A549 treated with ZK216348 at 1 μM for 4 hours (cell line): Measurements from ENCODE around the gene ZMYM3. TPM values are rescaled to one million over a fixed set of nuclear protein-coding genes. Genes with fewer than 3 reads are reported as not detected.

Experiments
- total RNA-seq: library from RNA; stranded (reverse); fragments of 200-300 nt; extraction: Qiagen RNA extraction; gene quantifications from 5 replicates; pipeline ENCODE4 v1.2.3, GENCODE V29; 2022; ENCODE audit warnings: low read depth

Gene ZMYM3
- 10.7 to 15.5 TPM (median 12.8 TPM) in 5 replicates for total RNA-seq

DNA sequence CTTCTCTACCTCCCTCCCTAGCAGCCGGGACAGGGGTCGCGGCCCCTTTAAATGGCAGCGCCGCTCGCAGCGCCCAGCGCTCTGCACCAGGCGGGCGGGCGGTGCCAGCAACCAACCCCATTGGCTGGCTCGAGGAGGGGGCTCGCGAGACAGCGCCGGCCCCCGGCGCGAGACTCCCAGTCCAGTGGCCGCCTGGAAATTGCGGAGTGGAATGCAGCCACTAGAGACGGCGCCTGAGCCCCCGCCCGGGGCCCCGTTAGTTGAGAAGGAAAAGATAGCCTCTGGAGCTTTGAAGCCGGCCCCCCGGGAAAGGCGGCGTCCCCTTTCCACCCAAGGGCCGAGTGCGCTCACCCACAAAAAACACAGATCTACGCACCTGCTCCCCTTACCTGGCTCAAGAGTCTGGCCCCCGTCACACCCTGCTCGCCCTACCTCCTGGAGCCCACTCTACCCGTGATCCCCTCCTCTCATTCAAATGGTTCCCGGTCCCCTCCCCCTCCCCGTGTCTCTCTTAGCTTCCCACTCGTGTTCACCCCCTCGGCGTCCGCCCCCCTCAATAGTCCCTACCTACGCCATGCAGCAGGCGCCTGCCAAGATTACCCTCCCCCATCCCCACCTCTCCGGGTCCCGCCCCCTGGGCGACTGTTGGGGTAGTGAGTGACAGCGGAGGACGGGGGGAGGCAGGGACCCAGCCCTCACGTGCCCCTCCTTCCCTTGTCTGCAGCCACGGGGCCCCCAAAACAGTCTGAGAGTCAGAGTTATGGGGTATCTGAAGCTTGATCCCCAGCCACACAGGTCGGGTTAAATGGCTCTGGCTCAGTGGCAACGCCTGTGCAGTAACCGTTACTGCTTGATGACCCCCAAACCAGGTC lies at the start of gene ZMYM3:
Gene ZMYM3 (minus strand): TSS at position 49 of the 872 bp plus-strand sequence. CDS start 885 bp downstream, outside the sequence.

GRCh38 chrX:71301195-71301924 lies 47.4 kb upstream of the ZMYM3 start, which contains the start of gene ITGB1BP2:
ITGB1BP2 (plus strand) TSS chrX:71301750; CDS start chrX:71301807, 57 bp downstream.

DNA sequence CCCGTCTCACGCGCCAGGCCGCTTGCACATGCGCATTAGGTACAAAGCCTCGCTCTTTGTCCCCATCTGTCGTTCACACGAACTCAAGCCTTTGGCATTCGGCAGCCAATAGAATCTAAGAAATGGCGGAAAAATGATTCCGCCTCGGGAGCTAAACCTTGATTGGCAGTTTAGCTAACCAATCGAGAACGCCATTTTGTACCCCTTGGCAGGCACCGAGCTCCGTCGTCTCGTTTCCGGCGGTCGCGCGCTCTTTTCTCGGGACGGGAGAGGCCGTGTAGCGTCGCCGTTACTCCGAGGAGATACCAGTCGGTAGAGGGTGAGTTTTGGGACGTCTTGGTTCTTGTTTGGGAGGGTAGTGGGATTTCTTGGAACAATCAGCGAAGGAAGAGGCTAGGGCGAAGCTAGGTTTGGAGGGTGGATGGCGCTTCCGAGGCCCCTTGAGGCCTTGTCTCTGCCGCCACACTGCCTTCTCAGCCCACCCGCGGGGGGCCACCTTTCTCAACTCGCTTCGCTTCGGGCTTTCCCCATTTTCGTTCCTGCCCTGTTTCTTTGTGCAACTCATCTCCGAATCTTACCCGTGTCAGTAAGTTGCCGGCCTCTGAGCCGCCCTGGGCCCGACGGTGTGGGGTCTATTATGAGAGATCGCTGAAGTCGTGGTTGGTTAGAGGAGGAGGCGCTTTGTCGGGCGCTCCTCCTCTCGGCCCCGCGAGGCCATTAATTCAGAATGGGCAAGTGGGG lies 29.6 kb upstream of the ZMYM3 start, which contains the start of gene NONO:
Gene NONO (plus strand): TSS at position 233 of the 741 bp plus-strand sequence. CDS start 7,003 bp downstream, outside the sequence.

DNA sequence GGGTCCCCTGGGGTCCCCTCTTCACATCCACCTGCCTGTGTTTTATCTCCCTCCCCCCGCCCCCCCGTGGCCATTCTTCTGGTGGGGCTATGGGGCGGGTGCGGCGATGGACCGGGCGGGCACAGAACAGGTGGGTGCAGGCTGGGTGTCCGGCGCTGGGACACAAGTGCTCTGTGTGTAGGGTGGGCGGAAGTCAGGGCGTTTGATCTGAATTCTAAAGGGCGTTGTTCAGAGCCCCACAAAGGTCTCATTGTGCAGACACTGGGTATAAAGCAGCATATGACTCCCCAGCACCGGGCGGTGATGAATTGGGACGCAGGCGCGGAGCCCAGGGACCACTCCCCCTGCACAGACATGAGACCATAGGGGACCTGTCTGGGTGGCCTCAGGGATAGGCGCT lies 31.0 kb downstream of the ZMYM3 start, which contains the start of gene GJB1:
Gene GJB1 (plus strand): TSS at position 296 of the 400 bp plus-strand sequence. CDS start 484 bp downstream, outside the sequence.

Other genes with a start within 250 kb of the ZMYM3 start
- gene SNX12, start 185.8 kb downstream of the ZMYM3 start, total RNA-seq = 67.9 to 81.0 TPM (median 78.1 TPM) in 5 replicates
- 1.1 to 2.3 TPM (median 1.5 TPM) in 5 replicates for gene FOXO4, start 158.3 kb downstream of the ZMYM3 start, total RNA-seq
- gene CXorf65, start 147.4 kb downstream of the ZMYM3 start, total RNA-seq = not detected in 5 replicates
- 0.09 to 0.21 TPM (median 0.18 TPM) in 3 of 5 replicates, not detected in the others for gene IL2RG, start 142.6 kb downstream of the ZMYM3 start, total RNA-seq
- 8.3 to 14.3 TPM (median 14.0 TPM) in 5 replicates for gene MED12, start 135.5 kb downstream of the ZMYM3 start, total RNA-seq
- 0.94 to 1.4 TPM (median 1.2 TPM) in 5 replicates for gene NLGN3, start 109.3 kb downstream of the ZMYM3 start, total RNA-seq
- gene GJB1, start 30.9 kb downstream of the ZMYM3 start, total RNA-seq = 0.22 TPM in 1 of 5 replicates, not detected in the others
- gene NONO, start 29.5 kb upstream of the ZMYM3 start, total RNA-seq = 344 to 455 TPM (median 405 TPM) in 5 replicates
- gene ITGB1BP2, start 47.6 kb upstream of the ZMYM3 start, total RNA-seq = 0.83 to 1.5 TPM (median 0.99 TPM) in 5 replicates
- 15.2 to 19.0 TPM (median 17.4 TPM) in 5 replicates for gene TAF1, start 112.2 kb upstream of the ZMYM3 start, total RNA-seq